Tibial nerve (tissue), 4 donors: ENCODE results near the gene AP2A2.

Experiments
- CTCF ChIP-seq, 5 experiments: fragments of 200-600 bp in 3 of 5; fragments of 450-650 bp in 2 of 5; sonication (generic) in 3 of 5; IDR thresholded peaks; one replicate each; pipeline ENCODE4 v1.5.1; 2016 to 2019; ENCODE audit warnings: antibody characterized with exemption in 5 of 5, mild to moderate bottlenecking in 3 of 5, moderate library complexity in 2 of 5
- EP300 ChIP-seq, 2 donors: sonication (generic); formaldehyde crosslinking; IDR thresholded peaks; one replicate each; pipeline ENCODE4 v1.6.1; 2017; ENCODE audit warnings: antibody characterized with exemption in 2 of 2, mild to moderate bottlenecking in 1 of 2
- POLR2A ChIP-seq, 2 donors: fragments of 450-650 bp; IDR thresholded peaks; one replicate each; pipeline ENCODE4 v1.6.1; 2017; ENCODE audit warnings: antibody characterized with exemption in 2 of 2, mild to moderate bottlenecking in 2 of 2, moderate library complexity in 2 of 2

- no peak for TF ChIP-seq CTCF (IDR thresholded peaks at IDR 0.05)
- no peak for TF ChIP-seq POLR2A (IDR thresholded peaks at IDR 0.05)
- no peak for TF ChIP-seq EP300 (IDR thresholded peaks at IDR 0.05)
Measured at GRCh38 chr11:991034-991433, 65.4 kb downstream of the AP2A2 start.
